Activated gamma-delta T cell treated with anti-CD3 and anti-CD28 coated beads, Interleukin-2, amount 50 U/mL, for 16 hours (primary cell): Measurements from ENCODE around the gene JPH2.
"Not testable (repeated sequence)": the region's sequence is repeated elsewhere in the genome, so short reads cannot be mapped to it uniquely, and the experiment has no call there.

Source experiments
- DNase-seq: peaks from one replicate; pipeline ENCODE4 v3.0.0-alpha.2; 2020; ENCODE audit warnings: low read depth

Gene JPH2

DNA sequence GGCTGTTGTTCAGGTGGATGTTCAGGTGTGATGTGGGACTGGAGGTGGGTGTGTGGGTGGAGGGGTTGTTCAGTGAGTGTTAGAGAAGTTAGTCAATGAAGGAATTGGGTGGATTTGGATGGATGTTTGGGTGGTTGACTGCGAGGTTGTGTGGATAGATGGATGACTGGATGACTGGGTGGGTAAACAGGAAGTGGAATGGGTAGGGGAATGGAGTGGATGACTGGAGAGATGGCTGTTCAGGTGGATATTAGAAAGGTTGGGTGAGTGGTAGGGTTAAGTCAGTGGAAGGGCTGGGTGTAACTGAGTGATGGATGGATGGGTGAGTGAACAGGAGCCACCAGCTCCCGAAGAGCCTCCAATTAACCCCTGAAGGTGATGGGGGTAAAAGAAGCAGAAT, 27.9 kb downstream of the JPH2 start:
- DNase-seq, result no peak

GRCh38 chr20:44157061-44157460, 29.9 kb downstream of the JPH2 start:
- DNase-seq, result no peak

- DNase-seq, result no peak
These were observed 32.4 kb downstream of the JPH2 start for GRCh38 chr20:44154521-44155001.

DNA sequence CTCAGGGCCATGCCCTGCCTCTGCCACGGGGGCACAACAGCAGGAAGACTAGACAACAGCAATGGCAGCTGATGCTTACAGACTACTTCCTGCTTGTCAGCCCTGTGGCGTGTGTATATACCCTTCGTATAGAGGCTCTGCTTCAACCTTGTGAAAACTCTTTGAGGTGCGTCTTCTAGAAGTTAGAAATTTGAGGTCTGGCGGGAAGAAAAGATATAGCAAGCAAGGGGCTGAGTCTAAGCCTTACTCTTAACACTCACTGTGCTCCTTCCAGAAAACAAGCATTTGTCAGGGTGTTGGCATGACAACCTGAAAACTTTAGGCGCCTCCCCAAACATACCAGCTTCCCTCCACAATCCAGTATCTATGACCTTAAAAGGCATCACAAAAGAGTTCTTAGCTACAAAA, 33.3 kb downstream of the JPH2 start:
- DNase-seq, result no peak

DNA sequence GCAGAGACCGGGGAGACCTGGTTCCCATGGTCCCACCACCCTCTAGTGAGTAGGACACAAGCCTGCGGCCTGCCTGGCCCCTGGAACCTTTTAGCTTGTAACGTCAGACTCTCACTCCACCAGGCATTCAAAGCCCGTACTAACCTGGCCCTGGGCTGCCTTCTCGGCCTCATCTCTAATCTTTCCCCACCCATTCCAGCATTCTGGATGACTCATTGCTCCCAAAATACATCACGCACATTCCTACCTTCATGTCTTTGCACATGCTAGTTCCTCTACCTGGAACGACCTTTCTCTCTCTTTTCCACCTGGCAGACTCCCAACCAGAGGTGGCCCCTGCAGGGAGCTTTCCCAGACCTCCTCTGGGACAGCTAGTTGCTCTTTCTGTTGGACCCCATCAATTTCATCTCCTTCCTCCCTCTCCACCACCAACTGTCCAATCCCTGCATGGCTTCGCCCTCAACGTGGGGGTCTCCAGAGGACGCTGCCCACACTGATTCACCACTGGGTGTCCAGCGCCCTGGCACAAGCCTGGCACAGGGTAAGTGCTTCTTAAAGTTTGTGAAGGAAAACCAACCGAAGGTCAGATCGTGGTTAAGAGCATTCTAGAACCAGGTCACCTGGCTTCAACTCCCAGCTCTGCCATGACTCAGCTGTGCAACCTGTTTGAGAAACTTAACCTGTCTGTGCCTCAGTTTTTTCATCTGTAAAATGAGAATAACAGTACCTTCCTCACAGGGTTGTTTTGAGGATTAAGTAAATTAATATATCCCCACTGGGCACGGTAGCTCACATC, 35.2 kb downstream of the JPH2 start:
- DNase-seq, result no peak

- DNase-seq, result no peak
These were observed 40.7 kb downstream of the JPH2 start for GRCh38 chr20:44146272-44146671.

DNA sequence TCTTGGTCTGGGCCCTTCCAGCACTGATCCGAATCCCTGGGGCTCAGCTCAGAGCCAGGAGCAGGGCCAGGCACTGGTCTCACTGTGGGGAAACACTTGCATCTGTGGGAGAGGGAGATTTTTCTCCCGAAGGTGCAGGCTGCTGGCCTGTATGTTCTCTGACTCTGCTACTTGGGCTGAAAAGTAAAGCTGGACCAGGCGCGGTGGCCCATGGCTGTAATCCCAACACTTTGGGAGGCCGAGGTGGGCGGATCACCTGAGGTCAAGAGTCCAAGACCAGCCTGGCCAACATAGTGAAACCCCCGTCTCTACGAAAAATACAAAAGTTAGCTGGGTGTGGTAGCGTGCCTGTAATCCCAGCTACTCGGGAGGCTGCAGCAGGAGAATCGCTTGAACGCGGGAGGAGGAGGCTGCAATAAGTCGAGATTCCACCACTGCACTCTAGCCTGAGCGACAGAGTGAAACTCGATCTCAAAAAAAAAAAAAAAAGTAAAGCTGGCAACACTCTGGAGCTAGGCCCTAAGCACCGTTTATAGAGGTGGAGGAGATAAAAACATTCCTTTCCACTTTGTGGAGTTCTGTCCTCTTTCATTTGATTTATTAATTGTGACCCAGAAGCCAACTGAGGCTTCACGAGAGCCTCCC, 41.7 kb downstream of the JPH2 start:
- DNase-seq, result no peak

GRCh38 chr20:44143936-44144335, 43.1 kb downstream of the JPH2 start:
- DNase-seq, result no peak

DNA sequence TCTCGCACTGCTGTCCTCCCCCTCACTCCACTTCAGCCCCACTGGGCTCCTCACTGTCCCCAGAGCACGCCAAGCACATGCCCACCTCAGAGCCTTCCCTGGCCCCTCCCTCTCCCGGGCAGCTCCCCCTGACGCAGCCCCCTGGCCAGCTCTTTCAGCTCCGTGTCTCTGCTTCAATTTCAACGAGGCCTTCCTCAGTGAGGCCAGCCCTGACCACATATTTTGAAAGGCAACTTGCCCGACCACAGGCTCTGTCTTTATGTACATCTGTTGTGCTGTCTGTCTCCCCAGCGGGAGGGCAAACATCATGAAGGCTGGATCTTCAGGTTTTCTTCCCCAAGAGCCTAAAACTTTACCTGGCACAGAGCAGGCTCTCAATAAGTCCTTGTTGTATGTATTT, 44.6 kb downstream of the JPH2 start:
- no peak for DNase-seq

DNA sequence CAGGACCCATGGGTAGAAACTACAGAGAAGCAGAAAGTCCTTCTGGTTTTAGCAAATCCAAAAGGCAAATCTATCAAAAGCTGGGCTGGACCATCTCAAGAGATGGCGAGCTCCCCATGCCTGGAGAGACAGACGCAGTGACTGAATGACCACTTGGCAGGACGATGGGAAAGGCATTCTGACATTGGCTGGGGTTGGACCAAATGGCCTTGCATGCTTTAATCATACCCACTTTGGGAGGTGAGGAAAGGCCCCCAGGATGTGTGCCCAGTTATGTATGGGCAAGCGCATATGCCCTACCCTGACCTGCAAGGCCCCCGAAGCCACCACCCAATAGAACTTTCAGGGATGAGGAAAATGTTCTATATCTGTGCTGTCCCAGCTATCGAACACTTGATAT, 45.1 kb downstream of the JPH2 start:
- no peak for DNase-seq

GRCh38 chr20:44138867-44139266, 48.1 kb downstream of the JPH2 start:
- no peak for DNase-seq

- DNase-seq, result no peak
These were observed 49.7 kb downstream of the JPH2 start for GRCh38 chr20:44137266-44137801.

GRCh38 chr20:44136579-44137265, 50.3 kb downstream of the JPH2 start:
- DNase-seq, result no peak

GRCh38 chr20:44135417-44136204, 51.4 kb downstream of the JPH2 start:
- DNase-seq, result no peak

GRCh38 chr20:44135012-44135412, 52.0 kb downstream of the JPH2 start:
- no peak for DNase-seq

GRCh38 chr20:44133424-44133823, 53.6 kb downstream of the JPH2 start:
- no peak for DNase-seq

GRCh38 chr20:44131704-44132103, 55.3 kb downstream of the JPH2 start:
- DNase-seq, result no peak

GRCh38 chr20:44129911-44130718, 56.9 kb downstream of the JPH2 start:
- no peak for DNase-seq

DNA sequence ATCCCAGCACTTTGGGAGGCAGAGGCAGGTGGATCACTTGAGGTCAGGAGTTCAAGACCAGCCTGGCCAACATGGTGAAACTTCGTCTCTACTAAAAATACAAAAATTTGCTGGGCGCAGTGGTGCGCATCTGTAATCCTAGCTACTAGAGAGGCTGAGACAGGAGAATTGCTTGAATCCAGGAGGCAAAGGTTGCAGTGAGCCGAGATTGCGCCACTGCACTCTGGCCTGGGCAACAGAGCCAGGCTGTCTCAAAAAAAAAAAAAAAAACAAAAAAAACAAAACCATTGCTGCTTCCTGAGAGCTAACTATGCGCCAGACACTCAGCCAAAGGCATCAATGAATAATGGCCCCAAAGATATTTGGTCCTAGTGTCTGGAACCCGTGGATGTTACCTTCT, 57.7 kb downstream of the JPH2 start:
- not testable (repeated sequence) for DNase-seq

DNA sequence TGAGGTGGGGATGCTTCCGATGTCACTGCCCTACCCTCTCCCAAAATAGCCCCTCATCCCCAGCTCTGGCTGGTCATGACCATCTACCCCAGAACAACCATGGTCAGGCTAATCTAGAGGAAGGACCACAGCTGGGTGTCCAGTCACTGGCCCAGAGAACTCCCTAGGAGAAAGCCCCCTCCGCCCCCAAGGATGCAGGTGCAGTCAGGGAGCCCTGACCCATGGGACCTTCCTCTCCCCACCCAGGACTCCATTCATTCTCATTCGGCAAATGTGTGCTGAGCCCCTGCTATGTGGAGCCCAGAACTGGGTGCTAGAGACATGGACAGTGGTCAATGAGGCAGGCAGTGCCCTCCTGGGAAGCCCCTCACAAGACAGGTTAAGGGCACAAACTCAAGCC, 60.5 kb downstream of the JPH2 start:
- no peak for DNase-seq
